Activated effector memory CD4-positive, alpha-beta T cell treated with Interleukin-2 at 50 U/mL for 16 hours (primary cell): ENCODE measurements around the gene FAM89B.

Experiments used
- DNase-seq: peaks from one replicate; pipeline ENCODE4 v3.0.0-alpha.2; 2020

Gene FAM89B

GRCh38 chr11:65613091-65613928, 41.0 kb downstream of the FAM89B start:
- no peak for DNase-seq

- DNase-seq: peak; percentile 100
Observed at GRCh38 chr11:65615229-65615949, 43.1 kb downstream of the FAM89B start, which contains the start of gene PCNX3. Gene PCNX3, plus strand, starts transcription at chr11:65615776. Its CDS starts 536 bp downstream, at chr11:65616312.

GRCh38 chr11:65615950-65616574, 43.7 kb downstream of the FAM89B start:
- DNase-seq: no peak

GRCh38 chr11:65616575-65617001, 44.2 kb downstream of the FAM89B start:
- DNase-seq: no peak

GRCh38 chr11:65617136-65617850, 45.0 kb downstream of the FAM89B start:
- DNase-seq: no peak

GRCh38 chr11:65617990-65618751, 45.8 kb downstream of the FAM89B start:
- no peak for DNase-seq

GRCh38 chr11:65618763-65619162, 46.4 kb downstream of the FAM89B start:
- no peak for DNase-seq

GRCh38 chr11:65619281-65619928, 47.1 kb downstream of the FAM89B start:
- no peak for DNase-seq

GRCh38 chr11:65620666-65621065, 48.3 kb downstream of the FAM89B start:
- DNase-seq: no peak

- no peak for DNase-seq
Observed at GRCh38 chr11:65621460-65621859, 49.1 kb downstream of the FAM89B start.

- no peak for DNase-seq
Observed at GRCh38 chr11:65622011-65622410, 49.7 kb downstream of the FAM89B start.

- no peak for DNase-seq
Observed at GRCh38 chr11:65623177-65623576, 50.8 kb downstream of the FAM89B start.
